Fibroblast of mammary gland (primary cell): ENCODE measurements around the gene BTBD9.

Experiments used
- DNase-seq: peaks from one replicate; pipeline ENCODE4 v3.0.0-alpha.2; 2010; ENCODE audit warnings: low read depth
- H3K4me3 ChIP-seq: 2 replicates; pipeline ENCODE4 v1.5.1; 2011; ENCODE audit warnings: low read depth, mild to moderate bottlenecking, low read length, moderate library complexity; ENCODE audit not compliant: control insufficient read depth
- TF ChIP-seq, protein P1 (sequence below): conservative IDR thresholded peaks from 2 replicates; pipeline ENCODE4 v1.5.1; 2011; ENCODE audit warnings: low read depth, low read length, inconsistent platforms; ENCODE audit not compliant: control insufficient read depth, insufficient read depth

Gene BTBD9

DNA sequence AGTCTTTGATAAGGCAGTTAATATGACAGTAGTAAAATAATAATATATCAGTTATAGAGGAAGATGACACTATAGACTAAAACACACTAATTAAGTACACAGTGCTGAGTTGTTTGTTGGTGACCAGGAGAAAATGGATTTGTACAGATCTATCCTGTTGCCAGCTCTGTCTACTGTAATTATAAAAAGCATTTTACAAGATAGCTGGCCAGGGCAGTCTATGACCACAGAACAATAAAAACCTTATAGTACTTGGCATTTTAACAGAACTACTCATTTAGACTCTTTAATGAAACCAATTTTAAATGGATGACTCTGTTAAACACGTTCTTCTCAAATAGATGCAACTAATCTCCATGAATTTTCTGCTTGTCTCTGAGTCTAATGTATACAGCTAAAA, 367.5 kb downstream of the BTBD9 start:
- H3K4me3 ChIP-seq = no peak overlapping the region
- TF ChIP-seq, protein P1, sequence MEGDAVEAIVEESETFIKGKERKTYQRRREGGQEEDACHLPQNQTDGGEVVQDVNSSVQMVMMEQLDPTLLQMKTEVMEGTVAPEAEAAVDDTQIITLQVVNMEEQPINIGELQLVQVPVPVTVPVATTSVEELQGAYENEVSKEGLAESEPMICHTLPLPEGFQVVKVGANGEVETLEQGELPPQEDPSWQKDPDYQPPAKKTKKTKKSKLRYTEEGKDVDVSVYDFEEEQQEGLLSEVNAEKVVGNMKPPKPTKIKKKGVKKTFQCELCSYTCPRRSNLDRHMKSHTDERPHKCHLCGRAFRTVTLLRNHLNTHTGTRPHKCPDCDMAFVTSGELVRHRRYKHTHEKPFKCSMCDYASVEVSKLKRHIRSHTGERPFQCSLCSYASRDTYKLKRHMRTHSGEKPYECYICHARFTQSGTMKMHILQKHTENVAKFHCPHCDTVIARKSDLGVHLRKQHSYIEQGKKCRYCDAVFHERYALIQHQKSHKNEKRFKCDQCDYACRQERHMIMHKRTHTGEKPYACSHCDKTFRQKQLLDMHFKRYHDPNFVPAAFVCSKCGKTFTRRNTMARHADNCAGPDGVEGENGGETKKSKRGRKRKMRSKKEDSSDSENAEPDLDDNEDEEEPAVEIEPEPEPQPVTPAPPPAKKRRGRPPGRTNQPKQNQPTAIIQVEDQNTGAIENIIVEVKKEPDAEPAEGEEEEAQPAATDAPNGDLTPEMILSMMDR = no peak

DNA sequence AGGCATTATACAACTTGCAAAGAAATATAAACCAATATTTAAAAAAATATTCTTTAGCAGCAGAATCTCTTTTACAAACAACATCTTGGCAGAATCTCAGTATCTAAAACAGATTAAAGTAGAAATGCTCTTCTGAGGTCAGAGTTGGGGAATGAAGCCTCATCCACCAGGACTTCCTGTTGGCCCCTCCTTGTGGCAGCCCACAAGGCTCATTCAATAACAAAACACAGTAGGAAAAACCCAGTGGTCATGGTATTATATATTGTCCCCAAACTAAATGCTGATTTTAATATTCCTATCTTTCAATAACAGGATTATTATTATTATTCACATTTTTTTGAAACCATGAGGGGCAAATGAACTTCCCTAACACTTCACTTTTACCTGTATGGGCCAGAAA, 368.6 kb downstream of the BTBD9 start:
- peak; percentile 38 for DNase-seq
- TF ChIP-seq, protein P1 = peak; percentile 13
- H3K4me3 ChIP-seq = no peak overlapping the region

More for the DNA sequence above, 367.5 kb downstream of the BTBD9 start:
- DNase-seq = no peak

DNA sequence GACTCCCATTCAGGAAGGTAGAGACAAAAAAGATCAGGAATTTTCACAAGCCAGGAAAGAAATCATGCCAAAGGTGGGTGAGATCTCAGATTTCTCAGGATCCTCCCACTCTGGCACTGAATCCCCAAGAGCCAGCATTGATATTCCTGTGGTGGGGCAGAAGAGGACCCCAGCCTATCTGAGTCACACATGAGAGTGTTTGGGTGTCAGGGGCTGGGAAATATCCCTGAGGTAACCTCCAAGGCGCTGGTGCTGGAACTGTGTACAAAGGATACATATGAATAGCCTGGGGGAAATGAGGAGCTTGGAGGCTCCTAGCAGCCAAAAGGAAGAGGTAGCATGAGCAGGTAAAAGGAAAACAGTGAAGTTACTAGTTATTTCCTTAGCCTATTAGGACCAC, 369.4 kb downstream of the BTBD9 start:
- no peak overlapping the region for H3K4me3 ChIP-seq
- TF ChIP-seq, protein P1 = no peak
- DNase-seq = peak; percentile 71

DNA sequence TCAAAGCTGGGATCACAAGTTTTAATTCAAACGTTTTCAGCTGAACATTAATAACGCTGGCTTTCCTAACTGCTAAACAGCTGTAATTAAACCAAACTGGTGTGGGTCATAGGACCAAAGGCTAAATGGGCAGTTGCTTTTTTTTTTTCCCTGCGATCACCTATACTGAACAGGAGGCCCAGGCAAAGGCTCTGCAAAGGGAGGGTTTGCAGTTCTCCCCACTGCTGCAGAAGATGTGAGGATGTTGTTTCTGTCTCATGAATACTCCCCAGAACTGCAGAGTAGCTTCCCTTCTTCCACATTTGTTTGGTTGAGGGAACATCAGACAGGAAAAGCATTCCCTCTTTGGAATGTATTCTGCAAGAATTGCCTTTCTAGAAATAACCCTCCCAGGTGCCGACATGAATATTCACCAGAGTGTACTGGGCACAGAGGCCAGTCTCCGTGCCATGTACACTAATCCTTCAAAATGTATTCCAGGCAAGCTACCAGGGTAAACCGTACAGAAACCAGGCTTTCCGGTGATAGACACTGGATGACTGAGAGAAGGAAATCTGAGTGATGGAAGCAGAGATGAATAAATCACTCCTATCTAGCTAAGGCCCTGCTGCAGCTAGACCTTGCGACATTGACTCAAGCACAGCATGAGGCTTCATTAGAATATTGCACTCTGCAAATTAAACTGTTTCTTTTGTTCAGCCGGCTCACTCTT, 370.1 kb downstream of the BTBD9 start:
- peak; percentile 10 for DNase-seq
- TF ChIP-seq, protein P1 = no peak
- no peak overlapping the region for H3K4me3 ChIP-seq

DNA sequence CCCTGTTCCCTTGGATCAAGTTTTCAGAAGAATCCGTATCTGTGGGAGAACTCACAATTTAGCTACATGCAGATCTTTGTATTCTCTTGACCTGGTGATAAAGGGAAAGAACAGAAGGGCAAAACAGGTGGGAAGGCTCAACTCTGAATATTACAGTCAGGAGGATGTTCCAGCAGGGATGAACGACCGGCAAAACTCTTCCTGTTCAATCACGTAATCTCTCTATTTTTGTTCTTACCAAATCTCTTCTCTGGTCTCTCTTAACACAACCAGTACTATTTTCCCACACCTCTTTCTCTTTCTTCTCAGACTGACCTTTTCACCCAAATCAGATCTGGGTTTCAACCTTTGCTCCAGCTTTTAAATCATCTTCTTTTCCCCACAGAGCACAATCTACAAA, 371.4 kb downstream of the BTBD9 start:
- no peak overlapping the region for H3K4me3 ChIP-seq
- DNase-seq = no peak
- TF ChIP-seq, protein P1 = no peak

DNA sequence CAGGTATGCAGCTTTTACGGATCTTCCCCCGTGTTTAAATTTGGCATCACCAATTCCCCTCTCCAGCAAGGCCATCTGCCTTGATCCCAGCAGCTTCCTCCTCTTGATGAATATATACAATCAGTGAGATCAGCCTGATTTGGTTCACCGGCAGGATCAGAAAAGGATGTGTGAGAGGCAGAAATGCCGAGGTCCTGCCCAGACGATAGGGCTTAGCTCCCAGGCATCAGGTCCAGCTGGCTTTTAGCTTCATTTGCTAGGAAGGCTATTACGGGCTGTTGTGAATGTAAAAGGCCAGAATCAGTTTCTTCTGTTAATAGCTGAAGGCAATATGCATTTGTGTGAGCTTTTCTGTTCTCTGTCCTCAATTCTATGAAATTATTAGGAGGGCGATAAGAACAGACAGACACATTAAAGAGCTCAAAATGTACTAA, 372.8 kb downstream of the BTBD9 start:
- H3K4me3 ChIP-seq = no peak overlapping the region
- TF ChIP-seq, protein P1 = no peak
- peak; percentile 6 for DNase-seq
